GM15510 (cell line): ENCODE measurements around the gene TSNAXIP1.
A peak's percentile ranks its signal among the peaks of the same experiment; 100 is the strongest.

Experiments
- POLR2A ChIP-seq: IDR thresholded peaks from 3 replicates; pipeline ENCODE4 v1.6.1; 2011; ENCODE audit warnings: borderline replicate concordance; ENCODE audit not compliant: insufficient read length; ENCODE audit errors: extremely low read depth

TSNAXIP1 gene

GRCh38 chr16:67857547-67858233 is 51.0 kb downstream of the TSNAXIP1 start:
- TF ChIP-seq POLR2A: no peak

DNA sequence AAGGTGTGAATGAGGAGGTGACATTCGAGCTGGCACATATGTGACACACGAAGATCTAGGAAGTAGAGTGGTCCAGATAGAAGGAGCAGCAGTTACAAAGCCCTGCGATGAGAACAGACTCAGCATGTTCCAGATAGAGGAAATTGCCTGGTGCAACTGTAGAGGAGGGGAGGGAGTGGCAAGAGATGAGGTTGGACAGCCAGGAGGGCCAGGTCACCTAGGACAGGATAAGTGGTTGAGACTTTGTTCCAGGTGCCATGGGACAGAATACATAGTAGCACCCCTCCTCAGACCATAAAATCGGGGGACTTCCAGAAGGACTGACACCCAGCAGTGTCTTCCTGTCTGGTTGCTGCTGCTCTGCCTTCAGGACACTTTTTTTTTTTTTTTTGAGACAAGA is 51.8 kb downstream of the TSNAXIP1 start:
- TF ChIP-seq POLR2A: no peak

- no peak for TF ChIP-seq POLR2A
Observed at GRCh38 chr16:67860589-67861398, 54.1 kb downstream of the TSNAXIP1 start.

DNA sequence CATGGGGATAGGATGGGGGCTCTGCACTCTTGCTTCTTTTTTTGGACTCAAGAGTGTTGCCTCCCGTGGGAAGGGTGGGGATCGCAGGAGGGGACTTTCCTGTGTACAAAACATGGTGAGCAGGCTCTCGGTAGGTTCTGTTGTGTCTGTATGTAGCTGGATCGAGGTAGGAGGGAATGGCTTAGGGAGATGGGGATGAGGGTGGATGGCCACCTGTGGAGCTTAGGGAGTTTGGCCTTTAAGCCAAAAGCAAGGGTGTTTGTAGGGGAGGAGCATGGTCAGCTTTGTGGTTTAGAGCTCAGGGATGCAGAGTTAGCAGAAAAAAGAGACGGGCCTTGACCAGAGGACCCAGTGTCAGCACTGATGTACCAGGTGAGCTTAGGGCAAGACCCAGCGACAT is 55.2 kb downstream of the TSNAXIP1 start:
- no peak for TF ChIP-seq POLR2A

DNA sequence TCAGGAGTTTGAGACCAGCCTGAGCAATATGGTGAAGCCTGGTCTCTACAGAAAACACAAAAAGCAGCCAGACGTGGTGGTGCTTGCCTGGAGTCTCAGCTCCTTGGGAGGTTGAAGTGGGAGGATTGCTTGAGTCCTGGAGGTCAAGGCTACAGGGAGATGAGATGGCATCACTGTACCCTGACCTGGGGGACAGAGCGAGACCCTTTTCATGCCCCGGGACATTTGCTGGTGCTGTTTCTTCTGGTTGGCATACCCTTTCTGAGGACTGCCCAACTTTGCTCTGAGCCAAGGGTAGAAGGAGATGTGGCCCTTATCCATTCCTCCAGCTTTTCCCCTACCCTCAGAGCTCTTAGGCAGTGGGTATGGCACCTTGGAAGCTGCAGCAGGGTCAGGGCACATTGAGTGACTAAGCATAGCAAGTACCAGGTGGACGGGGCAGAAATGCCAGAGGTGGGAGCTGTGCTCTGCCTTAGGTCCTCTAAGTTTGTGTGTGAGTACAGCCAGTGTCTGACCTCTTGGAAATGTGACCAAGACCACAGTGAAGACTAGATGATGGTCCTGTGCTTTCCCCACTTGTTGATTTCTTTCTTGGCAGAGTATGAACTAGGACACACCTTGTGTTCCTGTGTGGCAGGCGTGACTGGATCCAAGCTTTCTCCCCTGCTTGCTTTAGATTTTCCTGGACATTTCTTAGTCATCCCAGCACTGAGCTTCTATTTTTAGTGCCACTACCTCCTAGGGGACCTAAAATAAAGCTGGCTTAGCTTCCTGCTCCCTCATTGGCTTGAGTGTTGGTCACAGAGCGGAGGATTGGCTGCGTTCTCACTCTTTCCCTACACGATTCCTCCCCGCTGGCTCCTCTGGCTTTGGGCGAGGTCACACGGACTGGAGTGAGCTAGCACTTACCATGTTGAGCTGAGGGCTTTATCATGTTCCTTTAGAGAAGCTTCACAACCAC is 56.2 kb downstream of the TSNAXIP1 start:
- TF ChIP-seq POLR2A: no peak

DNA sequence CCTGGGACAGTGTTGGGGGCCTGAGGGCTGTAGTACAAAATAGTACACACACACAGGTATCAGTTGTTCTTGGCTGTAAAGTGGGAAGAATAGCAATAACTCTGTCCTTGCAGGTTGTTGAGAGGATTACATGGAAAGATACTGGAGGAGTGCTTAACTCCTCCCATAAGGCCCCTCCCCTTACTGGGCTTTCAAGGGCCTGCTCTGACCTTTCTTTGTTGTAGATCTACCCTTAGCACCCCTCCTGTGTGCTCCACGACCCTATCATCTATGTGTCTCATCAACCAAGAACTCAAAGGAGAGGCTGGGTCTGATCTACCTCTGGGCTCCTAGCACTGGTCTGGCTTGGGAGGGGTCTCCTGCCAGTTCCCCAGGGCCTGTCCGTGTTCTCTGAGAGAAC is 57.9 kb downstream of the TSNAXIP1 start:
- no peak for TF ChIP-seq POLR2A

DNA sequence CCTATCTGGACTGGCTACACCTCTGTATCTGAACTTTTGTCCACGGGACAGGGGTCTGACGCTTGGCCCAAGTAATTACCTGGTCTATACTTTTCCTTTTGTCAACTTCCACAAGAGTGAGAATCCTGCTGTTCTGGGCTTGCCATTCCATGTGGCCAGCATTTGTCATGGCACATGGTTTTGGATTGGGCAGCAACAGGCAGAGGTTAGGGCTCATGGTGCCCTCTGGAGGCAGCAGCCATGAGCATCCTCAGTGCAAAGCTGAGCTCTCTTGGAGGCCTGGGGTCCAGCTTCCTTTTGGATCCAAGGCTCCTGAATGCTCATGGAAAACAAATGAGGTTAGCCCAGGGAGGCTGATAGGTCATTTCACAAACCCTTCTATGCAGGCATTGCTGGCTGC is 58.6 kb downstream of the TSNAXIP1 start:
- no peak for TF ChIP-seq POLR2A

GRCh38 chr16:67868290-67868689 is 61.6 kb downstream of the TSNAXIP1 start:
- no peak for TF ChIP-seq POLR2A

DNA sequence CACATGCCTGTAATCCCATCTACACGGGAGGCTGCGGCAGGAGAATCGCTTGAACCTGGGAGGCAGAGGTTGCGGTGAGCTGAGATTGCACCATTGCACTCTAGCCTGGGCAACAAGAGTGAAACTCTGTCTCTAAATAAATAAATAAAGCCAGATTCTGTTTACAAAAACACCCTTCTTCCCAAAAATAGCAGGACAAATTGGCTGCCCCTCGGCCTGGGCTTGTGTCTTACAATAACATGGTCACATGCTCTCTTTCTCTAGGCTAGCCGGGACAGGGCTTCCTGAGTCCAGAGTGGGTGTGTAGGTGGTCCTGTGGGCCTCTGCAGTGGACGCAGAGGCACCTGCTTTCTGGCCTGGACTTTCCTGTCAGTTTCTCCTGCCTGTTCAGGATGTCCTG is 63.0 kb downstream of the TSNAXIP1 start:
- no peak for TF ChIP-seq POLR2A

DNA sequence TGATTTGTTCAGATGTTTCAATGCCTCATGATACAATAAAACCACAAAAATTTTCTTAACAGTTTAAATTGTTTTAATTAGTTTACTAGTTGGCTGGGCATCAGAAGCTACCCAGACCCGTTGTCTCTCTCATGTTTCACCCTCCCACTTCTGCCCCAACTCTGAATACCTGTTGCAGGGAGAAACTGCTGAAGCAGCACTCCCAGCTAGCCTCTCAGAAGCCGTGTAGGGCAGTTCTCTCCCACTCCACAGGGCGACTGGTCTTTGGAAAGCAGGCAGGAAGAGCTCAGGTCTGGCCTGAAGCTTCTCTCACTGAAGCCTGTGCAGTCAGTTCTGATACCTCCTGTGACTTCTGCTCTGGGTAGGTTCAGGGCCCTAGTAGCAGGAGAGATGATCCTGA is 64.6 kb downstream of the TSNAXIP1 start:
- no peak for TF ChIP-seq POLR2A

DNA sequence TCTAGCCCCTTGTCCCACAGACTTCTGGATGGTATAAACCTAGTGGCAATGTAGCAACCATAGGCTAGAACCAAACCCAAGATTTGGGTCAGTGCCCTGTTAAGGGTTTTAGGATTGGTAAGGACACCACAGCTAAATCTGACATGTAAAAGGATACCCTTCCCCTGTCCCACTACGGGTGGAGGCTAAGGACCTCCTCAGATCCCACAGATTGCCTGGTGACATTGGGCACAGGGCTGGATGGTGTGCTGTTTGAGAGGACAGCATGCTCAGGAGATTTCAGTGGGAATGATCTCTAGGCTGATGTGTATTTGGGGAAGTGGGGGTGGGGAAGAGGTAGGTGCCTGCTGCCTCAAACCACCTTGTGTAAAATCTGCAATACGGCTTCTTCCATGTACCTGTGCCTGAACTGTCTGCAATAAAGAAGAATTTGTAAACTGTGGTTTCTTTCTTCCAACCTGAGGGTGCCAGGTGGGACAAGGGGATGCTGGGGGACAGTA is 65.5 kb downstream of the TSNAXIP1 start:
- TF ChIP-seq POLR2A: no peak

DNA sequence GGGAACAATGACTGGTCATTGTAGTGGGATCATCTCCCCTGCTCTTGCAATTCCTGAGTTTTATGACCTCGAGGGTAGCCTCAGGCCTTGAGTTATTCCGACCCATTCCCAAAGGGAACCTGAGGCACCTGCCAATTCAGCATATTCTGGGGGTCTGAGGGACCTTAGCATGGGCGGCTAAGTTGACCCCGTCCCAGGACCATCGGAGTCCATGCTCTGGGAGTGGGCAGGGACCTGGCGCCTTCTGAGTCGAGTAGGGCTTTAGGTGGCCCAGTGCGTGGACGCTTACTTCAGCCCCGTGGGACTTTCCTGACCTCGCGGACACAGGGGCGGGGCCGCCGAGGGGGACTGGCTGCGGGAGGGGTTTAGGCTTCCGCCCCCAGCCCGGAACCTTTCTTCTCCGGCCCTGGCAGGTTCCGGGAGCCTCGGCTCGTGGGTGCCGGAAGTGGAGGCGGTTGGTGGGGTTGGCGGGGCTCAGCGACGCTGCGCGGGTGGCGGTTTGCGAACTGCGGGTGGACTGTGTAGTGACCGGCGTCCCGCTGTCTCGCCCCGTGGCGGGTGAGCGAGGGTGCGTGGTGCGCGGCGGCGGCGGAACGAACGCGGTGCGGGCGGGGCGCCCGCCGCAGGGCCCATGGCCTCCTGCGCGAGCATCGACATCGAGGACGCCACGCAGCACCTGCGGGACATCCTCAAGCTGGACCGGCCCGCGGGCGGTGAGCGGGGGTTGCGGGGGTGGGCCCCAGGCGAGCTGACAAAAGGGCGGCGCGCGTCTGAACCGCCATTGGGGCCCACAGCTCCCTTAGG is 66.1 kb downstream of the TSNAXIP1 start, which contains the start of gene EDC4:
Gene EDC4, plus strand, starts transcription at position 422 of the 804 bp plus-strand sequence. Its CDS starts 210 bp downstream, at position 632.
- TF ChIP-seq POLR2A: peak; percentile 84

DNA sequence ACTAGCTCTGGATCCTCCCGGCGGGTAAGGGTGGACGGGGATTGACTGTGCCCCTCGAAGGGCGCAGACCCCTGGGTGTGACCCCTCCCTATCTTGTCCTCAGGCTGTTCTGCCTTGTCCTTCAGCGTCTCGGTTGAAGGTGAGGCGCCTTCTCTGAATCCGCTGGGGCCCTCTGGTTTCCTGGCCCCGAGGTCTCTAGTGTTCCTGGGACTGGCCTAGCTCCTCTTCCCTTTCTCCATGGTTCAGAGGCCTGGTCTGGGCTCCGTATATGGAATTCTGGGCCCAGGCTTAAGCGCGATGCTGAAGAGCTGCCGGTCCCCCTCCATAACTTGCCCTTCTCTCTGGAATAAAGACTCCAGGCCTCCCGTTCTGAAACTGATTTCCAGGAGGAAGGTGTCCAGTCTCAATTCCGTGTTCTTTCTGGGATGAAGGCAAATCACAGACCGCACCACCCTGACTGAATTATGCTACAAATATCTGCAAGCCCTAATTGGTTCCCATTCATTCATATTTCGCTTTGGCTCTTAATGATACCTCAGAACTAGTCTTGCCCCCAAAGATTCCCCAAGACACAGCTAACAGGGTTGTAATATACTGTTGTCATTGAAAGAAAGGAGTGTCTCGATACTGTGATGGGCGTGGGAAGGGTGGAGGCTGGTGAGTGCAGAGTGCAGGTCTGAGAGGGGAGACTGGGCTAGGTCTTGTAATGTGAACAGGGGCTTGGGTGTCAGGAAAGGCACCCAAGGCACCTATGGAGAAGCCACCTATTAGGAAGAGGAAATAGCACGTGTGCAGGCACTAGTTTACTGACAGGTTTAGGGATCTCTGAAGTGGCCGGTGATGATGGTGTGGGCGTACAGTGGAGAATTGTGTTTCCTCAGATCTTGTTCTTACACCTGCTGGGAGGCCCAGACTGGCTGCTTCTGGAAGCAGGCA is 67.0 kb downstream of the TSNAXIP1 start:
- no peak for TF ChIP-seq POLR2A
